Measurements from ENCODE around the gene METTL16.
A peak's percentile ranks its signal among the peaks of the same experiment; 100 is the strongest.
"Not testable (repeated sequence)": the region's sequence is repeated elsewhere in the genome, so short reads cannot be mapped to it uniquely, and the experiment has no call there.

The METTL16 gene, protein sequence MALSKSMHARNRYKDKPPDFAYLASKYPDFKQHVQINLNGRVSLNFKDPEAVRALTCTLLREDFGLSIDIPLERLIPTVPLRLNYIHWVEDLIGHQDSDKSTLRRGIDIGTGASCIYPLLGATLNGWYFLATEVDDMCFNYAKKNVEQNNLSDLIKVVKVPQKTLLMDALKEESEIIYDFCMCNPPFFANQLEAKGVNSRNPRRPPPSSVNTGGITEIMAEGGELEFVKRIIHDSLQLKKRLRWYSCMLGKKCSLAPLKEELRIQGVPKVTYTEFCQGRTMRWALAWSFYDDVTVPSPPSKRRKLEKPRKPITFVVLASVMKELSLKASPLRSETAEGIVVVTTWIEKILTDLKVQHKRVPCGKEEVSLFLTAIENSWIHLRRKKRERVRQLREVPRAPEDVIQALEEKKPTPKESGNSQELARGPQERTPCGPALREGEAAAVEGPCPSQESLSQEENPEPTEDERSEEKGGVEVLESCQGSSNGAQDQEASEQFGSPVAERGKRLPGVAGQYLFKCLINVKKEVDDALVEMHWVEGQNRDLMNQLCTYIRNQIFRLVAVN

DNA sequence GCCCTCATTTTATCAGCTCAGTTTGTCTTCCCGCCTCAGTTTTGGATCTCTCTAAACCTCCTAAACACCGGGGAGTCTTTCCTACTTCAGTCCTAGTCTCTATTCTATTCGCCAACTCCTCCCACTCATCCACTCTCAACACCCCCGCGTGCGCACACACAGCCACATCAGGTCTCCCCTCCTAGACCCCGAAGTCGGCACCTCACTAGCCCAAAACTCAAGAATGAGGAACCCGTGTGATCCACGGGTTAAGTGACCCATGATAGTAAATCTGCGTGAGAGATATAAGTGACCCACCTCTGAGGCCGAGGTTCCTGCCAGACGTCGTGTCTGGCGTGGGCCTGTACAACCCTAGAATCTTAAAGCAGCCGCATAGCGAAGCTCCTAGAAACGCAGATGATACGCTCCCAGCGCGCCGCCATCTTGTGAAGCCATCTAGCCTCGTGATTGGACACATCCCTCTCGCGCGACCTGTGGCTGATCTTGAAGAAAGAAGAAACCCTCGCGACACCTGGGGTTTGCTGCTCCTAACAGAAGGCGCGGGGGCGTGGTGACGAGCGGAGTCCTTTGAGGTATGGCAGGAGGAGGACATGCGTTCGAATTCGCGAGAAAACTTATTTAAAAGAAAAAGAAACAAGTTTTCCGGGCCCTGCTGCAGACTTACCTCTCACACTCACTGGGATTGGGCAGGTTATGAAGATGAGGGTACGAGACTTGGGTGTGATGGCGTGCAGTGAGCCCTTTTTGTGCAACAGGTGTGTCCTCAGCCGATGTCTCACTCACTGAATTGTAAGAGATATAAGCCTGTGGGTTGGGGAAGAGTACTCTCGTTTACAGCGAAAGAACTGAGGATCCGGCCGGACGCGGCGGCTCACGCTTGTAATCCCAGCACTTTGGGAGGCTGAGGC, at the start of gene METTL16:
Gene METTL16 (minus strand): TSS at position 427 of the 908 bp plus-strand sequence. CDS start 9,557 bp downstream, outside the sequence.
- peak; percentile 96 for DNase-seq

DNA sequence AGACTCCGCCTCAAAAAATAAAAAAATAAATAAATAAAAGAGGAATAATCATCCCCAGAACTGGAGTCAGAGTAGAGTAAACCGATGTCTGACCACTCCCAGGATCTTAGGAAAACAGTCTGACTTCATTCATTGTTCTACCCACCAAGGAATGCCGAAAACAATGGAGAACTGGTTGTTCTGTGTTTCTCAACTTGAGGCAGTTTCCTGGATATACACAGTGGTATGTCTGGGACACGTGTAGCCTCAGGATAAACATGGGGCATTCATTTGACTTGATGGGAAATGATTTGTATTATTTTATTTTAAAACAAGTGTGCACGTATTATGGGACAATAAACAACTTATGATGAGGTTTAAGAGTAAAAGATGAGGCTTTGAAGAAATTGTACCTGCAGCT, 49.0 kb upstream of the METTL16 start:
- no peak for DNase-seq

DNA sequence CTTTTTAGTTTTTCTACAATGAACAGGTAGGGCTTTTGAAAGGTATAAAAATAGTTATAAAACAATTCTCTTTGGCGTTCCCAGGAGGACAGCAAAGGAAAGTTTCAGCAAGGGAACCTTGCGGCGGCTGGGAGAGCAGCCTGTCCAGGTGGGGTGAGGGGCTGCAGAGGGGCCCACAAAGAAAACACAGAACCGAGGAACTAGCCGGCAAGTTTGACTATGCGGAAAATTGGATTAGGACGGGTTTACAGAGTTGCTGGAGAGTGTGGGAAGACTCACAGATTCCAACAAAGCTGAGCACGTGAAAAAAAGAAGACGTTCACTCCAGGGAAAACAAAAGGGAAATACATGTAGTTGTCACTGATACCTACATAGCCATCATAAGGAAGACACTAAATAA, 40.2 kb upstream of the METTL16 start:
- DNase-seq, result no peak

DNA sequence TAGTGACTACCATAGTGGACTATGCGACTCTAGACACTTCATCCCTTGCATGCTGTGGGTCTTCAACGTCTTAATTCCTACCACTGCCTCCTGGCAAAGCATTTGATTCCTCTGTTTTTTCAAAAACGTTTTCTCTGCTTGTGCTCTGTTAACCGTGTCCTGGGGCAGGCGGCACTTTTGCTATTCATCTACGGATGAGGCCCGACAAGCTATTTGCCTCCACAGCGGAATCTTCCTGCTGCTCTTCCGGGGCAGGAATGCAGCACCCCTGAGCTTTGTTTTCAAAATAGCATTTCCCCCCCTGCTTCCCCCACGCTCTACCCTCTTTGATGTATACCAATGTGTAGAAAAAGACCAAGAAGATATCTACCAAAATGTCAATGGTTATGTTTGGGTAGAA, 39.8 kb upstream of the METTL16 start:
- no peak for DNase-seq

DNA sequence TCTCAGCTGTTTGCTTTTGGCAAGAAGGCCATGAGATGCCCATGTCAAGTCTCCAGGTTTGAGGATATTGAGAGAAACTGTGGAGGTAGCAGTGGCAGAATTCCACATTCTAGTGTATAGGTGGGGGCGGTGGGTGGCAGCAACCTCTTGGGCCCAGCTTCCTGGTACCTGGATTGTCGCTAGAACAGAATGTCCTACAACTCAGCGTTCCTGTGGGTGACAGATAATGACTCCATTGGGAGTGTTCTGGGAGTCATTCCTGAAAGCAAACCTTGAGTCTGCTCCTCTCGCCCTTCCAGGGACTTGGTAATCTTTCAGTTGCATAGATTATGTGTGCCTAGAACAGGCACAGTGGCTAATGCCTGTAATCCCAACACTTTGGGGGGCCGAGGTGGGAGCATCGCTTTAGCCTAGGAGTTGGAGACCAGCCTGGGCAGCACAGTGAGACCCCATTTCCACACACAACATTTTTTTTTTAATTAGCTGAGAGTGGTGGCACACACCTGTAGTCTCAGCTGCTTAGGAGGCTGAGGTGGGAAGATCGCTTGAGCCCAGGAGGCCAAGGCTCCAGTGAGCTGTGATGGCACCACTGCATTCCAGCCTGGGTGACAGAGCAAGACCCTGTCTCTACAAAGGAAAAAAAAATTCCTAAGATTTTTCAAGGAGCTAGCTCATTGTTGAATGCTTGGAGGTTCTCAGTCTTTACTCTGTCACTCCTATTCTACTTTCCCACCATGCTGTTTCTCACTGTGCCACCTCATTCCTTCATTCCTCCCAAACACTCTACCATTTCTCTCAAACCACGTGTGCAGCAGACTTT, 37.9 kb upstream of the METTL16 start:
- no peak for DNase-seq

DNA sequence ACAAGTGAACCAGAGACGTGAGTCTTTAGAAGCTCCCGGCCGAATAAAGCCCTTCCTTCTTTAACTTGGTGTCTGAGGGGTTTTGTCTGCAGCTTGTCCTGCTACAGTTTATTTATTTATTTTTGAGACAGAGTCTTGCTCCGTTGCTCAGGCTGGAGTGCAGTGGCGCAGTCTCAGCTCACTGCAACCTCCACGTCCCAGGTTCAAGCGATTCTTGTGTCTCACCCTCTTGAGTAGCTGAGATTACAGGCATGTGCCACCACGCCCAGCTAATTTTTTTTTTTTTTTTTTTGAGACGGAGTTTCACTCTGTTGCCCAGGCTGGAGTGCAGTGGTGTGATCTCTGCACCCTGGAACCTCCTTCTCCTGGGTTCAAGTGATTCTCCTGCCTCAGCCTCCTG, 36.3 kb upstream of the METTL16 start:
- DNase-seq, result not testable (repeated sequence)

DNA sequence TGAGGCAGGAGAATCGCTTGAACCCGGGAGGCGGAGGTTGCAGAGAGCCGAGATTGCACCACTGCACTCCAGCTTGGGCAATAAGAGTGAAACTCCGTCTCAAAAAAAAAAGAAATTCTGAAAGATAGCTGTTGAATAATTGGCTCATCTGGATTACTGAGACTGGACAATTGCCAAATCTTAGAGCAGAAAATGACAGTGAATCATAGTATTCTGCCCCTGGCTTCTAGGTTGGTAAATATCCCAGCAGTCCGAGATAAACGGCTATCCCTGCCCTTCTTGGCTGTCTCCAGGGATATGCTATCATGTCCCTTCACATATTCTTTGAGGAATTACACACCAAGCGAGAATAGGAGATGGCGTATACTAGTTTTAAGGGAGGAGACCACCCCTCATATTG, 35.5 kb upstream of the METTL16 start:
- no peak for DNase-seq

DNA sequence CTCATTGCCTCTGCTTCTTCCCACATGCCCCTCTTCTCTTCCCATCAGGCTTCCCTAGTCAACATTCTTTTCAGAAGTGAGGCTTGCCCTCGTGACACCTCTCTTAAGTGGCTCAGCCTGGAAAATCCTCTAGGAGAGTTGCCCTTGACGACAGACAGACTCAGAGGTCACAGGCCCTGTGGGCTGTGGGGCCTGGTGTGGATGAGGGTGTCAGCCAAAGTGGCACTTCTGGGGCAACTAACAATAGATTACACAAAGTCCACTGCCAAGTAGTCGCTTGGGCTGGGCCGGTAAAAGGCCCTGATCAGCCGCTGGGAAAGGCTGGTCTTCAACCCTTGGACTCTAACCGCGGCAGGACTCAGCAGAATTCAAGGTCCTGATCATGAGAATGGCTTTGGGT, 33.7 kb upstream of the METTL16 start:
- DNase-seq, result no peak

DNA sequence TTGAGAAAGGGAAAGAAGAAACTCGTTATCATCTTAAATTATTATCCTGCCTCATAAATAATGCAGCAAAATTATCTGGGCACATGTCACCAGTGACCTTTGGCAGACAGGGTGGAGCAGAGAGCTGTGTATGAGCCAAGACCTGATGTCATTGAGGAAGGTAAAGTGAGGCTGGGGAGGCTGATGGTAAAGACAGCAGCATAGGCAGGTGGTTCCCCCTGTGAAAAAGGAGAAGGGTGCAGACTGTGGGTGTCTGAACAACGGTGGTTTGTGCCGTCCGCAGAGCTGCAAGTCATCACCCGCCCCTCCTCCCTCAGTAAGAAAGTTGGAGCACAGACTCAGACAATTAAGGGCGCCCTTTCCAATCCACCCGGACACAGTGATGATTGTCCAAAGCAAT, 30.8 kb upstream of the METTL16 start:
- no peak for DNase-seq

DNA sequence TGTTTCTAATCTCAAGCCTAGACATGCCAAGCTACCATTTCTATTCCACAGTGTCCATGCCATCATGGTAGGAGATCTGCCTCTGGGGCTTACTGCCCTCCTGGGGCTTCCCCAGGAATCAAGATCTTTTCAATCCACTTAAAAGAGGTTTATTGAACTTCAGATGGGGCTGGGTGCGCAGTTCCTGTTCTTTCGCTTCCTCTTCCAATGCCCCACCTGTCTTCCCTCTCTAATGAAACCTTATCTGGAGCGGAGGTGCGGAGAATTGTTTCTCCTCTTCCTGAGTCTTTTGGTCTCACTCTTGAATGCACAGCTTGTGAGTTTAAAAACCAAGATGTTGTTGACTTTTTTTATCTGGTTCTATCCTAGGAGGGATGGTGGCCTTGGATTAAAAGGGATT, 30.4 kb upstream of the METTL16 start:
- DNase-seq, result no peak

DNA sequence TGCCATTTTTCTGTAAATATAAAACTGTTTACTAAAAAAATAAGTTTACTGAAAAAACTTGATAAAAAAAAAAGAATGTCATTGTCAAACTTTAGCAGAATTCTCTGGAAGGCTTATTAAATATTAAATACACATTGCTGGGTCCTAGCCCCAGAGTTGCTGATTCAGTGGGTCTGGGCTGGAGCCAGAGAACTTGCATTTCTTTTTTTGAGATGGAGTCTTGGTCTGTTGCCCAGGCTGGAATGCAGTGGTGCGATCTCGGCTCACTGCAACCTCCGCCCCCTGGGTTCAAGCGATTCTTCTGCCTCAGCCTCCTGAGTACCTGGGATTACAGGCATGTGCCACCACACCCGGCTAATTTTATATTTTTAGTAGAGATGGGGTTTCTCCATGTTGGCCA, 25.9 kb upstream of the METTL16 start:
- not testable (repeated sequence) for DNase-seq

DNA sequence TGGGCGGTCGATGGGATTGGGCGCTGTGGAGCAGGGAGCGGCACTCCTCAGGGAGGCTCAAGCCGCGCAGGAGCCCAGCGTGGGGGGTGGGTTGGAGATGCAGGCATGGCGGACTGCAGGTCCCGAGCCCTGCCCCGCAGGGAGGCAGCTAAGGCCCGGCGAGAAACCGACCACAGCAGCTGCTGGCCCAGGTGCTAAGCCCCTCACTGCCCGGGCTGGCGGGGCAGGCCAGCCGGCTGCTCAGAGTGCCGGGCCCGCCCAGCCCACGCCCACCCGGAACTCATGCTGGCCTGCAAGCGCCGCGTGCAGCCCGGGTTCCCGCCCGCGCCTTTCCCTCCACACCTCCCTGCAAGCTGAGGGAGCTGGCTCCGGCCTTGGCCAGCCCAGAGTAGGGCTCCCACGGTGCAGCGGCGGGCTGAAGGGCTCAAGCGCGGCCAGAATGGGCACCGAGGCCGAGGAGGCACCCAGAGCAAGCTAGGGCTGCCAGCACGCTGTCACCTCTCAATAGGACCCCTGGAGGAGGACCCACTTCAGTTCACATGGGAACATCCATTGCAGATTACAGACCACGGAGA, 20.5 kb upstream of the METTL16 start:
- DNase-seq, result no peak

DNA sequence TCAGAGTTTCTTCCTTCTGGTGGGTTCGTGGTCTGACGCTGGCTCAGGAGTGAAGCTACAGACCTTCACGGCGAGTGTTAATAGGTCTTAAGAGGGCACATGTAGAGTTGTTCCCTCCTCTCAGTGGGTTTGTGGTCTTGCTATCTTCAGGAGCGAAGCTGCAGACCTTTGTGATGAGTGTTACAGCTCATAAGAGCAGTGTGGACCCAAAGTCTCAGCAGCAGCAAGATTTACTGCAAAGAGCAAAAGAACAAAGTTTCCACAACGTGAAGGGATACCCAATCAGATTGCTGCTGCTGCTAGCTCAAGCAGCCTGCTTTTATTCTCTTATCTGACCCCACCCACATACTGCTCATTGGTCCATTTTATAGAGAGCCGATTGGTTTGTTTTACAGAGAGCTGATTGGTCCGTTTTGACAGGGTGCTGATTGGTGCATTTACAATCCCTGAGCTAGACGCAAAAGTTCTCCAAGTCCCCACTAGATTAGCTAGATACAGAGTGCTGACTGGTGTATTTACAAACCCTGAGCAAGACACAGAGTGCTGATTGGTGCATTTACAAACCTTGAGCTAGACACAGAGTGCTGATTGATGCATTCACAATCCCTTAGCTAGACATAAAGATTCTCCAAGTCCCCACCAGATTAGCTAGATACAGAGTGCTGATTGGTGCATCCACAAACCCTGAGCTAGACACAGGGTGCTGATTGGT, 19.7 kb upstream of the METTL16 start:
- not testable (repeated sequence) for DNase-seq

DNA sequence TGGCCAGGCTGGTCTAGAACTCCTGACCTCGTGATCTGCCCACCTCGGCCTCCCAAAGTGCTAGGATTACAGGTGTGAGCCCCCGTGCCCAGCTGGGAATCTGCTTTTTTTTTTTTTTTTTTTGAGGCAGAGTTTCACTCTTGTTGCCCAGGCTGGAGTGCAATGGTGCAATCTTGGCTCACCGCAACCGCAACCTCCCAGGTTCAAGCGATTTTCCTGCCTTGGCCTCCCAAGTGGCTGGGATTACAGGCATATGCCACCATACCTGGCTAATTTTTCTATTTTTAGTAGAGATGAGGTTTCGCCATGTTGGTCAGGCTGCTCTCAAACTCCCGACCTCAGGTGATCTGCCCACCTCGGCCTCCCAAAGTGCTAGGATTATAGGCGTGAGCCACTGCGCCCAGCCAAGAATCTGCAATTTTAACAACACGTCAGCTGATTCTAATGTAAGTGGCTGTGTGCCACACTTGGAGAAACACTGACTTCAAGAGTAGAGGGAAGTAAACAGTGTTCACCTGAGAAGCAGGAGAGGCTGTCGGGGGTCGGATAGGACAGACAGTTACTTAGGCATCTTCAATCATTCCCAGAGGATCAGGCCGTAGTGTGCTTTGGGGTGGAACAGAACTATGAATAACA, 10.2 kb upstream of the METTL16 start:
- DNase-seq, result not testable (repeated sequence)

DNA sequence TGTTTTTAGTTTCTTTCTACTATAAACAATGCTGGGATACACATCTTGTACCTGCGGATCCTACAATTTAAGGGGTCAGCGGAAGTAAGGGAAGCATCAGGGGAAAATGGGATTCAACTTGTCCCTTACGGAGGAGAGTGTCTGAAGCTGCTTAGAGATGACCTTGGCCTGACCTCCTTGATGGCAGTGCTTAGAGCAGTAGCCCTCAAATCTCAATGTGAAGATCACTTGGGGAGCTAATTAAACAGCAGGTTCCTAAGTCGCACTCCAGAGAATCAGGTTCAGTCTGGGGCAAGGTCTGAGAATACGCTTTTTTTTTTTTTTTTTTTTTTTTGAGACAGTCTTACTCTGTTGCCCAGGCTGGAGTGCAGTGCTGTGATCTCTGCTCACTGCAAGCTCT, 9.6 kb upstream of the METTL16 start:
- DNase-seq, result no peak

DNA sequence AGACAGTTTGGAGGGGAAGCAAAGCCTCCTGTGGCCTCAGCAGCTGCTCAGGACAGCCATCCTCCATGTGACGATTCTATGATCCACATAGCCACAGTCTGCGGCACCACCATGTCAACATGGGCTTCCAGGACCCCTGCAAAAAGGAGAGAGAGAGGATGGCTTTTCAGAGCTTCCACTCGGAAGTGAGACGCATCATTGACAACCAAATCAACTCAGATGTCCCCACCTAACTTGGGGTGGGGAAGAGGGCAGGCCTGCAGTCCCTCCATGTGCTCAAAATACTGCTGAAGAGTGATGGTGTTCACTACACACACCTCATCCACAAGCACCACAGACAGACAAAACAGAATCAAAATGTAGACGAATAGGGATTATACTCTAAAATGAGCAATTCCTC, 5.9 kb upstream of the METTL16 start:
- DNase-seq, result no peak

DNA sequence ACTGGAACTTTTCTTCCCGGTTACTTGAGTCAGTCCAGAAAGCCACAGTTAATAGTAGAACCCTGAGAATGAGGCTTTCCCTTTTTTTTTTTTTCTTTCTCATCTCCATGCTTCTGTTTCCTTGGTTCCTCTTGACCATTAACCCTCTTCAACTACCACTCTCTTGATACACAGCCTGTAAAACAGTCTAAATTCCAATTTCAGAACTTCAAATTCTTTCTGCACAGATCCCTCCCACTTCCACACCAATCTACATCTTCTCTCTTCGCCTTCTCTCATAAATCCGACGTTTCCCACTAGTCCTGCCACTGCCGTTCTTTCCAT, 588 bp downstream of the METTL16 start:
- DNase-seq, result no peak

DNA sequence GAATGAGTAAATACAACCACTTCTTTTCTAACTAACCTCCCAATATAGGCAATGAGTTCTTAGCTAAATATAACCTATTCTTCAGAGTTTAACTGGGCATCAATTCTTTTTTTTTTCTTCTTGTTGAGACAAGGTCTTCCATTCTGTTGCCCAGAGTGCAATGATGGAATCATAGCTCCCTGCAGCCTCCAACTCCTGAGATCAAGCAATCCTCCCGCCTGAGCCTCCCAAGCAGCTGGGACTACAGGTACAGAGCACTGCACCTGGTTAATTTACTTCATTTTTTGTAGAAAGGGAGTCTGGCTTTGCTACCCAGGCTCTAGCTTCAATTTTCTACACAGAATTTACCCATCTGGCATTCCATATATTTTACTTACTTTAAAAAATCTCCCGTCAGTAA, 1.1 kb downstream of the METTL16 start:
- no peak for DNase-seq

DNA sequence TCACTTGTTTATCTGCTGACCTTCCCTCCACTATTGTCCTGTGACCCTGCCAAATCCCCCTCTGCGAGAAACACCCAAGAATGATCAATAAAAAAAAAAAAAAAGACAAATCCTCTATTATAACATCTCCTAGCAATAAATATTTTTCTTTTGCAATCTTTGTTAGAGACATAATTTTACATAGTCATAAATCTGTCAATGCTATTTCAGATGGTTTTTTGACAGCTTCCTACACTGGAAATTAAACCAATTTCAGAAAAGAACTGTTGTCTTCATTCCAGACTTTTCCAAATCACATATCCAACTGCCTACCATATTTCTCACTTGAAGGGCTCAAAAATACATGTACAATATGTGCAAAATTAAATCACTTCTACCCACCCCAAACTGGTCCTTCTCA, 3.7 kb downstream of the METTL16 start:
- no peak for DNase-seq

DNA sequence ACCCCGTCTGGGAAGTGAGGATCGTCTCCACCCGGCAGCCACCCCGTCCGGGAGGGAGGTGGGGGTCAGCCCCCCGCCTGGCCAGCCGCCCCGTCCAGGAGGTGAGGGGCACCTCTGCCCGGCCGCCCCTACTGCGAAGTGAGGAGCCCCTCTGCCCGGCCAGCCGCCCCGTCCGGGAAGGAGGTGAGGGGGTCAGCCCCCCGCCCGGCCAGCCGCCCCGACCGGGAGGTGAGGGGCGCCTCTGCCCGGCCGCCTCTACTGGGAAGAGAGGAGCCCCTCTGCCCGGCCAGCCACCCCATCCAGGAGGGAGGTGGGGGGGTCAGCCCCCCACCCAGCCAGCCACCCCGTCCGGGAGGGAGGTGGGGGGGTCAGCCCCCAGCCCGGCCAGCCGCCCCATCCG, 4.7 kb downstream of the METTL16 start:
- DNase-seq, result not testable (repeated sequence)

DNA sequence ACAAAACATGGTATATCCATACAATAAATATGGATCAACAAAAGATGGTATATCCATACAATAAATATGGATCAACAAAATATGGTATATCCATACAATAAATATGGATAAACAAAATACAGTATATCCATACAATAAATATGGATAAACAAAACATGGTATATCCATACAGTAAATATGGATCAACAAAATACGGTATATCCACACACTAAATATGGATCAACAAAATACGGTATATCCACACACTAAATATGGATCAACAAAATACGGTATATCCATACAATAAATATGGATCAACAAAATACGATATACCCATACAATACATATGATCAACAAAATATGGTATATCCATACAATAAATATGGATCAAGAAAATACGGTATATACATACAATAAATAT, 8.1 kb downstream of the METTL16 start:
- no peak for DNase-seq
